Esophagus squamous epithelium (tissue), 4 donors: ENCODE results near the gene PKD2L1.

ENCODE experiments used
- CTCF ChIP-seq, 6 experiments: fragments of 450-650 bp in 4 of 6; fragments of 200-600 bp in 2 of 6; sonication (generic) in 2 of 6; IDR thresholded peaks; one replicate each; pipeline ENCODE4 v1.5.1; 2016 to 2019; ENCODE audit warnings: antibody characterized with exemption in 6 of 6, mild to moderate bottlenecking in 4 of 6, moderate library complexity in 4 of 6
- POLR2A ChIP-seq, 4 donors: fragments of 450-650 bp; IDR thresholded peaks; one replicate each; pipeline ENCODE4 v1.6.1; 2017; ENCODE audit warnings: antibody characterized with exemption in 4 of 4, mild to moderate bottlenecking in 4 of 4, moderate library complexity in 3 of 4

- TF ChIP-seq CTCF (IDR thresholded peaks at IDR 0.05), result no peak
- TF ChIP-seq POLR2A (IDR thresholded peaks at IDR 0.05), result no peak
Observed at GRCh38 chr10:100357059-100357858, 27.2 kb upstream of the PKD2L1 start.
